GM12892 (cell line): ENCODE results near the gene TBL1XR1.

Source experiments
- POLR2A ChIP-seq: IDR thresholded peaks from 2 replicates; pipeline ENCODE4 v1.6.1; 2011; ENCODE audit warnings: low read depth, low read length, control low read depth
- POLR2AphosphoS5 ChIP-seq: IDR thresholded peaks from 2 replicates; pipeline ENCODE4 v1.6.1; 2011; ENCODE audit warnings: low read depth, low read length, control low read depth
- TAF1 ChIP-seq: IDR thresholded peaks from 2 replicates; pipeline ENCODE4 v1.6.1; 2011; ENCODE audit warnings: low read depth, mild to moderate bottlenecking, control low read depth, low read length, borderline replicate concordance

GRCh38 chr3:177149106-177149505 is 48.2 kb downstream of the TBL1XR1 start:
- TF ChIP-seq POLR2A (no peak), TAF1 (no peak), POLR2AphosphoS5 (no peak)
